BLaER1 (cell line): ENCODE data around the gene LRRC74B.
A peak's percentile ranks its signal among the peaks of the same experiment; 100 is the strongest.

Experiments
- H3K27ac ChIP-seq: shearing (Covaris generic); formaldehyde crosslinking; 2 replicates; pipeline ENCODE4 v1.8.1; 2022
- H3K27me3 ChIP-seq: shearing (Covaris generic); formaldehyde crosslinking; 2 replicates; pipeline ENCODE4 v1.8.1; 2022
- H3K36me3 ChIP-seq: shearing (Covaris generic); formaldehyde crosslinking; 2 replicates; pipeline ENCODE4 v1.8.1; 2022
- H3K4me1 ChIP-seq: shearing (Covaris generic); formaldehyde crosslinking; 2 replicates; pipeline ENCODE4 v1.8.1; 2022
- H3K4me2 ChIP-seq: shearing (Covaris generic); formaldehyde crosslinking; 2 replicates; pipeline ENCODE4 v1.8.1; 2022
- H3K4me3 ChIP-seq: shearing (Covaris generic); formaldehyde crosslinking; 2 replicates; pipeline ENCODE4 v1.8.1; 2022
- H3K9ac ChIP-seq: shearing (Covaris generic); formaldehyde crosslinking; 2 replicates; pipeline ENCODE4 v1.8.1; 2022
- H3K9me3 ChIP-seq: shearing (Covaris generic); formaldehyde crosslinking; 2 replicates; pipeline ENCODE4 v1.8.1; 2022
- H4K20me1 ChIP-seq: shearing (Covaris generic); formaldehyde crosslinking; 2 replicates; pipeline ENCODE4 v1.8.1; 2022
- Cebpa-rat ChIP-seq: shearing (Covaris generic); IDR thresholded peaks from 2 replicates; pipeline ENCODE4 v1.8.1; 2022

LRRC74B gene

DNA sequence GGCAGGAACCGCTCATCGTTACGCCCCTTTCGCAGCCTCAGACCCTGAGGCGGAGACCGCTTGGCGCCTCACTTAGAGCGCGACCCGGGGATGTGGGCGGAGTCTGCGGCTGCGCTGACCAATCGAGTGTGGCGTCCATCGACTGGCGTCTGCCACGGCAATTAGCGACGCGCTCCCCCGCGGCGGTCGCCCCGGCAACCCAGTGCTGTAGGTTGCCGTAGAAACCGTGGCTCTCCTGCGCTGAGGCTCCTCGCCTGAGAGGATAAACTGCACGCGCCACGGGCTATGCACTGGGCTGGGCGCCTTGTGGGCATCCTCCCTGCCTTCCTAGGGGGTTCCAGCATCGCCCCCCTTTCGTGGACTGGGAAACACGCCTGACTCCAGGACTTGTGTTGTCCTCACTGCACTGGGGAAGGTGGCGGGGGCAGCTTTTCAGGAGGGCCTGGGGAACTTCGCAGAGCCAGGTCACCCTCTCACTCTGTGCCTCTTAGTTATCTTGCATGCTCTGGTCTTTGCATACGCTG is 31.5 kb upstream of the LRRC74B start:
- TF ChIP-seq Cebpa-rat = no peak
- H3K4me2 ChIP-seq = peak overlapping the region; percentile 98
- H3K27me3 ChIP-seq = no peaks in the 10 kb centered on the region
- peak overlapping the region; percentile 54 for H3K4me3 ChIP-seq
- no peaks in the 10 kb centered on the region for H3K9me3 ChIP-seq
- H3K36me3 ChIP-seq = no peaks in the 10 kb centered on the region
- no peak overlapping the region for H3K9ac ChIP-seq
- H4K20me1 ChIP-seq = peaks cover 10% of the 10 kb centered on the region; the same call in 1 of the 2 replicates
- H3K4me1 ChIP-seq = peaks cover 32% of the 10 kb centered on the region
- H3K27ac ChIP-seq = no peak overlapping the region

DNA sequence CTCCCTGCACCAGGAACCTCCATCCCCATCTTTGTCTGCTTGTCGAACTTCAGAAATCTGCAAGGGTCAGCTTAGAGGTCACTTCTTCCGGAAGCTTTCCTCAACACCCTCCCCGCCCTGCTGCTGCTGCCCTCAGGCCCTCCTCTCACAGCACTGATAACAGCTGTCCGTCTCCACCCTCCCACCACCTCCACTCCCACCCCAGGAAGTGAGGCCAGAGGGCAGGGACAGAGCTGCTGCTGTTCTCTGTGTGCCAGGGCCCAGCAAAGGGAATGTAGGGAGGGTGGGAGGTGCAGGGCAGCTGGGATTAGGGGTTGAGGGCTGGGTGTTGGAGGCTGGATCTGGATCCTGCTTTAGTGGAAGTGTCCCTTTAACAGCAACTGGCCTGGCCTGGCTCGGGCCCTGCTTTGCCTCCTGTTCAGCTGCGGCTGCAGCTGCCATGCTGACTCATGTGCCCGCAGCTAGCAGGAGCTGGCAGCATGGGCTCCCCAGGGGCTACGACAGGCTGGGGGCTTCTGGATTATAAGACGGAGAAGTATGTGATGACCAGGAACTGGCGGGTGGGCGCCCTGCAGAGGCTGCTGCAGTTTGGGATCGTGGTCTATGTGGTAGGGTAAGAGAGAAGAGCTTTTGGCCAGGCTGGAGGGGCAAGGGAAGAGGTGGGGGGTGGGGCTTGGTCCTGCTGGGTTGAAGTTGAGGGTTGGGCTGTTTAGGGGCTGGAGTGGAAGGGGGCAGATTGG is 30.9 kb upstream of the LRRC74B start, which contains the start of gene P2RX6:
TSS of gene P2RX6 (plus strand) at position 440 of the 740 bp plus-strand sequence. CDS start at position 450, 10 bp downstream.
- 0 out of 2 replicates have a peak within 1 kb of the TSS, but pooled peaks have one; percentile 26 for H3K27ac ChIP-seq
- no peak within 1 kb of the TSS for H3K9ac ChIP-seq
- H3K4me3 ChIP-seq = peak within 1 kb of the TSS; percentile 54
- peaks cover 8% of the 10 kb centered on the region; the same call in 1 of the 2 replicates for H4K20me1 ChIP-seq
- peaks cover 32% of the 10 kb centered on the region for H3K4me1 ChIP-seq
- H3K4me2 ChIP-seq = peak within 1 kb of the TSS; percentile 98
- H3K27me3 ChIP-seq = no peaks in the 10 kb centered on the region
- TF ChIP-seq Cebpa-rat = no peak
- no peaks in the 10 kb centered on the region for H3K9me3 ChIP-seq
- H3K36me3 ChIP-seq = no peaks in the 10 kb centered on the region

GRCh38 chr22:21015466-21016006 is 30.2 kb upstream of the LRRC74B start:
- H3K9ac ChIP-seq = no peak overlapping the region
- H3K4me1 ChIP-seq = peaks cover 32% of the 10 kb centered on the region
- H3K36me3 ChIP-seq = no peaks in the 10 kb centered on the region
- no peak overlapping the region for H3K4me3 ChIP-seq
- H4K20me1 ChIP-seq = peaks cover 2% of the 10 kb centered on the region; the same call in 1 of the 2 replicates
- no peaks in the 10 kb centered on the region for H3K9me3 ChIP-seq
- peak overlapping the region; percentile 98 for H3K4me2 ChIP-seq
- no peaks in the 10 kb centered on the region for H3K27me3 ChIP-seq
- H3K27ac ChIP-seq = 0 out of 2 replicates have a peak overlapping the region, but pooled peaks have one; percentile 26
- no peak for TF ChIP-seq Cebpa-rat

DNA sequence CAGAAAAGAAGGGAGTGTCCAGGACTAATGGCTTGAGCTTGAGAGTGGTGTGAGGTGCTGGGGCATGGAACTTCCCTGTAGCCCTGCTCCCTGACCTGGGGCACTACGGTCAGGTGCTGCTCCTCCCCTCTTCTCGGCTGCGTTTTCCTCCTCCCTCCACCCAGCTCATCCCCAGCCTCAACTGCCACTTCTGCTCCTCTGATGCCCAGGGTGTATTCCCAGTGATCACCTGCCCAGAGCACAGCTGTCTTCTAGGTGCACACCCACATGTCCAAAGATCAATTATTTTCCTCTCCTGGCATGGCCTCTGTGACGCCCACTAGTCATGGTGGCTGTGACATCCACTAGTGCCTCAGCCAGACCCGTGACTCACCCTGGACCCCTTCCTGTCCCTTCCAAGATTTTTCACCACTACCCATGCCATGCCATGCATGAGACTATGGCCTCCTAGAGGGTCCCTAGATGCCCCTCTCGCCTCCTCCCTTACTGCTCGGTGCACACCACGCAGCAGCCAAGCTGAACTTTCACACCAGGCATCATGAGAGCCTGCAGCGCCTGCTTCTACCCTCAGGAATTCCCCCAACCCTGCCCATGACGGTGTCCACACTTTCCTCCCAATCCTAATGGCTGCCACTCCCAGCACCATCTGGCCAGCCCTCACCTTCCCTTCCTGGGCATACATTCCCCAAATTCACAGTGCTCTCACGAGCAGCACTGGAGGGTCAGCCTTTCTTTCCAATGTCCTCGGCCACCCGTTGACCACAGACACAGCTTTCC is 28.9 kb upstream of the LRRC74B start:
- Histone ChIP-seq H3K36me3 (no peaks in the 10 kb centered on the region), H3K27ac (no peak overlapping the region), H3K4me2 (no peak overlapping the region), H3K9ac (no peak overlapping the region), H3K9me3 (no peaks in the 10 kb centered on the region), H3K27me3 (no peaks in the 10 kb centered on the region), H3K4me3 (no peak overlapping the region), H3K4me1 (peaks cover 32% of the 10 kb centered on the region), H4K20me1 (no peaks in the 10 kb centered on the region)
- no peak for TF ChIP-seq Cebpa-rat

DNA sequence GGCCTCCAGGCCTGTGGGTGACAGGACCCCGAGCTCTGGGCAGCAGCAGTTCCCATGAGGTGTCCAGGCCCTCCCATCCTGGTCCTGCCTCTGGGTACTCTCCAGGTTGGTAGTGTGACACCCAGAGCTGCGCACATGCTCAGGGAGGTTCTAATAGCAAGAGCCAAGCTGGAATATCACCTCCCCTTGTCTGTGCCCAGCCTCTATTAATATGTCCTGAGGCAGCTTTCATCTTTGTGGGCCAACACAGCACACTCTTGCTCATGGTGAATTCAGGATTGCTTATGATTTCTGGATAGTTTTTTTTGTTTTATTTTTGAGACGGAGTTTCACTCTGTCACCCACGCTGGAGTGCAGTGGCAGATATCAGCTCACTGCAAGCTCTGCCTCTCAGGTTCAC is 27.4 kb upstream of the LRRC74B start:
- Histone ChIP-seq H3K4me3 (no peak overlapping the region), H3K4me2 (no peak overlapping the region), H3K36me3 (no peaks in the 10 kb centered on the region), H4K20me1 (no peaks in the 10 kb centered on the region), H3K4me1 (peaks cover 29% of the 10 kb centered on the region), H3K27me3 (no peaks in the 10 kb centered on the region), H3K9ac (no peak overlapping the region), H3K27ac (no peak overlapping the region), H3K9me3 (no peaks in the 10 kb centered on the region)
- TF ChIP-seq Cebpa-rat = no peak

- Histone ChIP-seq H3K4me2 (no peak overlapping the region), H3K36me3 (no peaks in the 10 kb centered on the region), H3K27me3 (no peaks in the 10 kb centered on the region), H3K9me3 (no peaks in the 10 kb centered on the region), H4K20me1 (no peaks in the 10 kb centered on the region), H3K4me3 (no peak overlapping the region), H3K27ac (no peak overlapping the region), H3K9ac (no peak overlapping the region), H3K4me1 (peaks cover 10% of the 10 kb centered on the region)
- no peak for TF ChIP-seq Cebpa-rat
These were observed 24.8 kb upstream of the LRRC74B start for GRCh38 chr22:21020802-21021429.

GRCh38 chr22:21022507-21022906 is 23.2 kb upstream of the LRRC74B start:
- Histone ChIP-seq H4K20me1 (no peaks in the 10 kb centered on the region), H3K4me1 (peaks cover 7% of the 10 kb centered on the region), H3K27me3 (no peaks in the 10 kb centered on the region), H3K4me3 (no peak overlapping the region), H3K9me3 (no peaks in the 10 kb centered on the region), H3K9ac (no peak overlapping the region), H3K36me3 (no peaks in the 10 kb centered on the region), H3K27ac (no peak overlapping the region), H3K4me2 (no peak overlapping the region)
- no peak for TF ChIP-seq Cebpa-rat

DNA sequence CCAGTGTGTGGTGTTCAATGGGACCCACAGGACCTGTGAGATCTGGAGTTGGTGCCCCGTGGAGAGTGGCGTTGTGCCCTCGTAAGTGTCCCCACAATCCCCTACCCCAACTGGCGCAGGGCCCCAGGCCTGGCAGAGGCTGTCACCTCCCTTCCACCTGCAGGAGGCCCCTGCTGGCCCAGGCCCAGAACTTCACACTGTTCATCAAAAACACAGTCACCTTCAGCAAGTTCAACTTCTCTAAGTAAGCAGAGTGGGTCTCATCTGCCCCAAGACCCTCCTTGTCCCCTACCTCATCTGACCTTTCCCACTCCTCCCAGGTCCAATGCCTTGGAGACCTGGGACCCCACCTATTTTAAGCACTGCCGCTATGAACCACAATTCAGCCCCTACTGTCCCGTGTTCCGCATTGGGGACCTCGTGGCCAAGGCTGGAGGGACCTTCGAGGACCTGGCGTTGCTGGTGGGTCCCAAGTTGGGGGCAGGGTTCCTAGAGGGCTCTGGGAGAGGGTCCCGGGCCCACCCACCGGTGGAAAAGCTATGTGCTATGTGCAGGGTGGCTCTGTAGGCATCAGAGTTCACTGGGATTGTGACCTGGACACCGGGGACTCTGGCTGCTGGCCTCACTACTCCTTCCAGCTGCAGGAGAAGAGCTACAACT is 22.7 kb upstream of the LRRC74B start:
- Histone ChIP-seq H3K9ac (no peak overlapping the region), H4K20me1 (no peaks in the 10 kb centered on the region), H3K27me3 (no peaks in the 10 kb centered on the region), H3K4me1 (peaks cover 7% of the 10 kb centered on the region), H3K4me2 (no peak overlapping the region), H3K9me3 (no peaks in the 10 kb centered on the region), H3K4me3 (no peak overlapping the region), H3K36me3 (no peaks in the 10 kb centered on the region), H3K27ac (no peak overlapping the region)
- no peak for TF ChIP-seq Cebpa-rat

- Histone ChIP-seq H3K4me1 (peaks cover 7% of the 10 kb centered on the region), H3K9ac (no peak overlapping the region), H3K27me3 (no peaks in the 10 kb centered on the region), H3K9me3 (no peaks in the 10 kb centered on the region), H3K36me3 (no peaks in the 10 kb centered on the region), H3K4me2 (peak overlapping the region; percentile 28; the same call in 1 of the 2 replicates), H4K20me1 (no peaks in the 10 kb centered on the region), H3K4me3 (no peak overlapping the region), H3K27ac (peak overlapping the region; percentile 30; the same call in 1 of the 2 replicates)
- TF ChIP-seq Cebpa-rat = no peak
These were observed 20.5 kb upstream of the LRRC74B start for GRCh38 chr22:21025266-21025665.
